Anterior cingulate cortex (tissue), 58 donors: Measurements from ENCODE around the gene ACSL3.

Experiments used
- DNase-seq, 58 donors: peaks; one replicate each; lab custom pipeline; 2025; lab: John Stamatoyannopoulos, UW

Gene ACSL3

GRCh38 chr2:222878301-222878876, 17.6 kb downstream of the ACSL3 start:
- DNase-seq, result no peak

GRCh38 chr2:222878877-222879603, 18.2 kb downstream of the ACSL3 start:
- DNase-seq, result no peak

- DNase-seq, result no peak
These were observed 18.7 kb downstream of the ACSL3 start for GRCh38 chr2:222879604-222879933.

- DNase-seq, result no peak
These were observed 21.7 kb downstream of the ACSL3 start for GRCh38 chr2:222882484-222882928.

- DNase-seq, result no peak
These were observed 22.6 kb downstream of the ACSL3 start for GRCh38 chr2:222883420-222883819.

GRCh38 chr2:222884114-222884771, 23.4 kb downstream of the ACSL3 start:
- DNase-seq, result no peak

- no peak for DNase-seq
These were observed 24.1 kb downstream of the ACSL3 start for GRCh38 chr2:222884805-222885424.

- no peak for DNase-seq
These were observed 26.3 kb downstream of the ACSL3 start for GRCh38 chr2:222887124-222887523.

- no peak for DNase-seq
These were observed 27.9 kb downstream of the ACSL3 start for GRCh38 chr2:222888716-222889115.

- no peak for DNase-seq
These were observed 31.1 kb downstream of the ACSL3 start for GRCh38 chr2:222891890-222892289.

GRCh38 chr2:222892321-222892720, 31.5 kb downstream of the ACSL3 start:
- no peak for DNase-seq

- DNase-seq, result no peak
These were observed 31.9 kb downstream of the ACSL3 start for GRCh38 chr2:222892761-222893160.

- DNase-seq, result no peak
These were observed 32.9 kb downstream of the ACSL3 start for GRCh38 chr2:222893716-222894115.

- DNase-seq, result no peak
These were observed 34.3 kb downstream of the ACSL3 start for GRCh38 chr2:222895144-222895543.

GRCh38 chr2:222897898-222898297, 37.1 kb downstream of the ACSL3 start:
- DNase-seq, result no peak

- DNase-seq, result no peak
These were observed 38.8 kb downstream of the ACSL3 start for GRCh38 chr2:222899413-222900181.

GRCh38 chr2:222900354-222900753, 39.5 kb downstream of the ACSL3 start:
- DNase-seq, result no peak

- no peak for DNase-seq
These were observed 41.8 kb downstream of the ACSL3 start for GRCh38 chr2:222902660-222903059.

GRCh38 chr2:222903234-222904220, 42.7 kb downstream of the ACSL3 start:
- peak in 3 of 58 donors; percentile 4 to 16 (median 6) for DNase-seq
